HCT116 (cell line): ENCODE measurements around the gene LRRTM4. TPM values are rescaled to one million over a fixed set of nuclear protein-coding genes. Genes with fewer than 3 reads are reported as not detected.

Experiments
- ATAC-seq: fragments of 200-7000 bp; cut with Tn5 transposase; 2 replicates; pipeline ENCODE4 v1.9.1; 2020; ENCODE audit warnings: mild to moderate bottlenecking, moderate library complexity
- BruUV-seq: library from RNA; stranded (reverse); fragments of 400-500 nt; replicated peaks from 2 replicates; lab custom pipeline; 2021; lab: Mats Ljungman, UMichigan
- CTCF ChIA-PET: fragments of 300-600 bp; sonication (Branson Sonifier 250); formaldehyde crosslinking; loops from one replicate; lab custom pipeline; 2021; ENCODE audit warnings: antibody characterized with exemption; lab: Charles Lee
- POLR2A ChIA-PET: fragments of 300-600, 350-600 bp; sonication (Branson Sonifier 250); formaldehyde crosslinking; loops from one replicate; lab custom pipeline; 2021; ENCODE audit warnings: antibody characterized with exemption; lab: Charles Lee
- RAD21 ChIA-PET, 2 experiments: fragments of 300-600 bp; sonication (Branson Sonifier 250); formaldehyde crosslinking; loops; one replicate each; lab custom pipeline; 2023; ENCODE audit warnings: low total read pairs in 2 of 2; ENCODE audit not compliant: uncharacterized antibody in 2 of 2, unreplicated experiment in 2 of 2, low non-redundant PET in 1 of 2; lab: Charles Lee
- DNase-seq: peaks from one replicate; pipeline ENCODE4 v3.0.0-alpha.2; 2010; ENCODE audit warnings: low read depth, low spot score
- H2AFZ ChIP-seq: fragments of 200-600 bp; shearing (Covaris generic), sonication (generic); 2 replicates; pipeline ENCODE4 v1.6.1; 2017; ENCODE audit warnings: low read depth, mixed run types, mixed read lengths, antibody characterized with exemption, low read length; ENCODE audit not compliant: poor library complexity, severe bottlenecking
- H3K27ac ChIP-seq: 2 replicates; pipeline ENCODE4 v1.5.1; 2012; ENCODE audit warnings: low read depth, low read length
- H3K27me3 ChIP-seq: fragments of 200-600 bp; sonication (generic); 2 replicates; pipeline ENCODE4 v1.6.1; 2016; ENCODE audit warnings: mixed run types, low read length, mixed read lengths; ENCODE audit not compliant: insufficient read depth
- H3K36me3 ChIP-seq, 2 experiments: fragments of 200-500 bp in 1 of 2; fragments of 200-600 bp in 1 of 2; sonication (Bioruptor generic) in 1 of 2; sonication (generic) in 1 of 2; 2 replicates each; pipeline versions ENCODE4 v1.5.1 to v1.6.1; 2014 to 2016; ENCODE audit warnings: low read length in 2 of 2, inconsistent platforms in 1 of 2, mixed read lengths in 1 of 2, mixed run types in 1 of 2; ENCODE audit not compliant: insufficient read depth in 2 of 2, control insufficient read depth in 1 of 2
- H3K4me1 ChIP-seq, 2 experiments: fragments of 200-600 bp in 1 of 2; sonication (generic) in 1 of 2; 2 replicates each; pipeline versions ENCODE4 v1.5.1 to v1.6.1; 2012 to 2017; ENCODE audit warnings: low read length in 2 of 2, inconsistent platforms in 1 of 2, mild to moderate bottlenecking in 1 of 2, mixed read lengths in 1 of 2, mixed run types in 1 of 2, moderate library complexity in 1 of 2; ENCODE audit not compliant: insufficient read depth in 2 of 2, control insufficient read depth in 1 of 2
- H3K4me2 ChIP-seq: fragments of 200-600 bp; sonication (generic); 2 replicates; pipeline ENCODE4 v1.6.1; 2017; ENCODE audit warnings: mixed run types, low read length, mixed read lengths
- H3K4me3 ChIP-seq, 2 experiments: fragments of 200-600 bp in 1 of 2; sonication (generic) in 1 of 2; replicated peaks in 1 of 2; 2 replicates each; pipeline ENCODE4 v1.5.1; 2011 to 2016; ENCODE audit warnings: low read length in 2 of 2, control low read depth in 1 of 2, low read depth in 1 of 2, mild to moderate bottlenecking in 1 of 2, mixed read lengths in 1 of 2, mixed run types in 1 of 2
- H3K79me2 ChIP-seq: fragments of 200-600 bp; sonication (generic); 2 replicates; pipeline ENCODE4 v1.6.1; 2017; ENCODE audit warnings: mild to moderate bottlenecking, mixed run types, low read length, moderate library complexity, mixed read lengths; ENCODE audit not compliant: insufficient read depth
- H3K9ac ChIP-seq: fragments of 200-600 bp; sonication (generic); 2 replicates; pipeline ENCODE4 v1.6.1; 2016; ENCODE audit warnings: low read length, mixed read lengths
- H3K9me2 ChIP-seq: fragments of 200-600 bp; sonication (generic), shearing (Covaris generic); 2 replicates; pipeline ENCODE4 v1.6.1; 2017; ENCODE audit warnings: mixed run types, mild to moderate bottlenecking, moderate library complexity; ENCODE audit not compliant: insufficient read depth
- H3K9me3 ChIP-seq, 2 experiments: fragments of 200-500 bp in 1 of 2; fragments of 200-600 bp in 1 of 2; sonication (Bioruptor generic) in 1 of 2; sonication (generic) in 1 of 2; 2 replicates each; pipeline ENCODE4 v1.6.1; 2014 to 2017; ENCODE audit warnings: low read length in 2 of 2, mixed read lengths in 2 of 2, inconsistent platforms in 1 of 2, low read depth in 1 of 2, mild to moderate bottlenecking in 1 of 2, mixed run types in 1 of 2, moderate library complexity in 1 of 2; ENCODE audit not compliant: control insufficient read depth in 1 of 2, insufficient read depth in 1 of 2
- H4K20me1 ChIP-seq: fragments of 200-600 bp; sonication (generic), shearing (Covaris generic); 2 replicates; pipeline ENCODE4 v1.6.1; 2017; ENCODE audit warnings: mixed run types, mild to moderate bottlenecking, moderate library complexity; ENCODE audit not compliant: insufficient read depth
- ATF3 ChIP-seq: IDR thresholded peaks from 2 replicates; pipeline ENCODE4 v1.6.1; 2012
- CBX3 ChIP-seq: IDR thresholded peaks from 2 replicates; pipeline ENCODE4 v1.6.1; 2012; ENCODE audit warnings: low read depth
- CEBPB ChIP-seq: IDR thresholded peaks from 2 replicates; pipeline ENCODE4 v1.6.1; 2012; ENCODE audit warnings: low read depth
- CTCF ChIP-seq, 3 experiments: fragments of 200-600 bp in 1 of 3; sonication (generic) in 1 of 3; IDR thresholded peaks in 2 of 3; conservative IDR thresholded peaks in 1 of 3; 2 replicates each; pipeline ENCODE4 v1.5.1; 2012 to 2017; ENCODE audit warnings: low read depth in 2 of 3, low read length in 2 of 3, antibody characterized with exemption in 1 of 3, borderline replicate concordance in 1 of 3, control low read depth in 1 of 3, mild to moderate bottlenecking in 1 of 3, mixed read lengths in 1 of 3, mixed run types in 1 of 3, moderate library complexity in 1 of 3; ENCODE audit not compliant: insufficient read depth in 1 of 3
- EGR1 ChIP-seq: IDR thresholded peaks from 2 replicates; pipeline ENCODE4 v1.6.1; 2012; ENCODE audit warnings: low read depth
- ELF1 ChIP-seq: IDR thresholded peaks from 2 replicates; pipeline ENCODE4 v1.6.1; 2012; ENCODE audit warnings: low read depth, borderline replicate concordance
- EZH2 ChIP-seq: fragments of 200-600 bp; sonication (generic); IDR thresholded peaks from 2 replicates; pipeline ENCODE4 v1.6.1; 2017; ENCODE audit warnings: antibody characterized with exemption, mixed run types
- EZH2phosphoT487 ChIP-seq: fragments of 200-600 bp; IDR thresholded peaks from 2 replicates; pipeline ENCODE4 v1.6.1; 2018; ENCODE audit warnings: antibody characterized with exemption, borderline replicate concordance
- FOSL1 ChIP-seq: IDR thresholded peaks from 2 replicates; pipeline ENCODE4 v1.6.1; 2012; ENCODE audit warnings: low read depth
- JUND ChIP-seq: IDR thresholded peaks from 2 replicates; pipeline ENCODE4 v1.6.1; 2012
- MAX ChIP-seq: IDR thresholded peaks from 2 replicates; pipeline ENCODE4 v1.6.1; 2012
- POLR2A ChIP-seq: IDR thresholded peaks from 2 replicates; pipeline ENCODE4 v1.7.0; 2011; ENCODE audit warnings: borderline replicate concordance; ENCODE audit not compliant: insufficient read depth, insufficient read length; ENCODE audit errors: extremely low read depth
- POLR2AphosphoS5 ChIP-seq: IDR thresholded peaks from 2 replicates; pipeline ENCODE4 v1.6.1; 2011; ENCODE audit warnings: mild to moderate bottlenecking, low read depth, low read length, moderate library complexity
- RAD21 ChIP-seq: IDR thresholded peaks from 2 replicates; pipeline ENCODE4 v1.6.1; 2012; ENCODE audit warnings: low read depth, mild to moderate bottlenecking
- SP1 ChIP-seq: IDR thresholded peaks from 2 replicates; pipeline ENCODE4 v1.6.1; 2012; ENCODE audit warnings: low read depth
- SRF ChIP-seq: IDR thresholded peaks from 2 replicates; pipeline ENCODE4 v1.6.1; 2012; ENCODE audit warnings: low read depth
- TCF7L2 ChIP-seq: IDR thresholded peaks from 2 replicates; pipeline ENCODE4 v1.7.0; 2011; ENCODE audit warnings: borderline replicate concordance, inconsistent platforms; ENCODE audit not compliant: insufficient read depth, insufficient read length; ENCODE audit errors: extremely low read depth
- ZFX ChIP-seq: fragments of 450-650 bp; IDR thresholded peaks from 2 replicates; pipeline ENCODE4 v1.6.1; 2017
- ZNF274 ChIP-seq: fragments of 200-500 bp; sonication (Bioruptor generic); IDR thresholded peaks from 2 replicates; pipeline ENCODE4 v1.6.1; 2014; ENCODE audit warnings: mild to moderate bottlenecking, low read depth, low read length, inconsistent platforms
- intact Hi-C: fragments of 100-400 bp; cut with micrococcal nuclease; formaldehyde crosslinking; loops from 2 replicates; pipeline ENCODE4 v1.10.0; 2022
- total RNA-seq: library from RNA; stranded (reverse); gene quantifications from one replicate; pipeline ENCODE4 v1.2.1, GENCODE V29; 2021; ENCODE audit not compliant: unreplicated experiment

LRRTM4 gene
- total RNA-seq, 1 experiment from 2014 or later = 0.25 TPM

- ChIA-PET RAD21 (no interaction called here), CTCF (no interaction called here), POLR2A (no interaction called here)
- H3K79me2 ChIP-seq = no peaks in the 10 kb centered on the region
- no peak overlapping the region for H3K4me2 ChIP-seq
- no peak overlapping the region for H2AFZ ChIP-seq
- DNase-seq (no peak), ATAC-seq (no peak)
- intact Hi-C loops = no loop called here
- H3K4me3 ChIP-seq = no peak overlapping the region
- H3K36me3 ChIP-seq = no peaks in the 10 kb centered on the region
- no peaks in the 10 kb centered on the region for H4K20me1 ChIP-seq
- TF ChIP-seq POLR2AphosphoS5 (no peak), ELF1 (no peak), EZH2phosphoT487 (no peak), JUND (no peak), SRF (no peak), CTCF (IDR thresholded peaks at IDR 0.05 in 2 of 3, conservative IDR thresholded peaks at IDR 0.05 in 1 of 3; ENCODE audit: borderline replicate concordance in 1 of 3, insufficient read depth in 1 of 3, low read depth in 2 of 3, low read length in 2 of 3) (no peak), ZFX (no peak), TCF7L2 (no peak), FOSL1 (no peak), EGR1 (no peak), ZNF274 (no peak), CEBPB (no peak), SP1 (no peak), EZH2 (no peak), CBX3 (no peak), ATF3 (no peak), POLR2A (no peak), RAD21 (no peak), MAX (no peak)
- peaks cover 3 to 6% of the 10 kb centered on the region in 2 experiments; a peak in 2 of 4 replicates for H3K9me3 ChIP-seq
- H3K9me2 ChIP-seq = no peaks in the 10 kb centered on the region
- H3K9ac ChIP-seq = no peak overlapping the region
- no TSS peak for BruUV-seq
- H3K27ac ChIP-seq = no peak overlapping the region
- no peaks in the 10 kb centered on the region for H3K27me3 ChIP-seq
- H3K4me1 ChIP-seq = no peaks in the 10 kb centered on the region
Measured at GRCh38 chr2:77479395-77479794, 42.8 kb downstream of the LRRTM4 start.
